ENCODE data around the gene SAMD4A.

Gene SAMD4A

DNA sequence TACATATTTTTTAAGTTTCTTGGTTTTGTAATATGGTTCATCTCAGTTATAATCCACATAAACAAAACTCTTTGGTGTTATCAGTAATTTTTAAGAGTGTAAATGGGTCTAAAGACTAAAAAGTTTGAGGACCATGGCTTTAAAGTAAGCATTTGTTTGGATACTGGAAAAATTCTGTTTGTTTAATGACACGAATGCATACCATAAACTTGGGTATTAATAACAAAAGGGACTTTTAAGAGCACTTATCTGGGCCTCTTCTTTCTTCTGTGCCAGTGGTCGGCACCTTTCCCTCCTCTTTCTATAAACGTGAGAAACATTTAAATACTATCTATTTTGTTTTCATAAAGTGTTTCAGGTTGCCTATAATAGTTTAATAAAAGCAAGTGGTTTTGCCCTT lies 47.4 kb downstream of the SAMD4A start:
- H3K79me2 ChIP-seq (ENCODE audit: insufficient read depth, low read length), result no peaks in the 10 kb centered on the region
- no peak overlapping the region for H2AFZ ChIP-seq (ENCODE audit: low read depth, low read length, severe bottlenecking)
- H3K9me3 ChIP-seq (ENCODE audit: insufficient read depth, low read length), result no peaks in the 10 kb centered on the region
- H3K27ac ChIP-seq (ENCODE audit: low read depth, low read length), result no peak overlapping the region
- no peaks in the 10 kb centered on the region for H3K9me2 ChIP-seq (replicated peaks; ENCODE audit: insufficient read depth, low read length)
- no peaks in the 10 kb centered on the region for H3K27me3 ChIP-seq (ENCODE audit: low read length)
- H4K20me1 ChIP-seq (ENCODE audit: low read depth, low read length), result no peaks in the 10 kb centered on the region
- no peak for TF ChIP-seq EZH2phosphoT487 (conservative IDR thresholded peaks at IDR 0.05; ENCODE audit: low read length)
- TF ChIP-seq, protein P1, sequence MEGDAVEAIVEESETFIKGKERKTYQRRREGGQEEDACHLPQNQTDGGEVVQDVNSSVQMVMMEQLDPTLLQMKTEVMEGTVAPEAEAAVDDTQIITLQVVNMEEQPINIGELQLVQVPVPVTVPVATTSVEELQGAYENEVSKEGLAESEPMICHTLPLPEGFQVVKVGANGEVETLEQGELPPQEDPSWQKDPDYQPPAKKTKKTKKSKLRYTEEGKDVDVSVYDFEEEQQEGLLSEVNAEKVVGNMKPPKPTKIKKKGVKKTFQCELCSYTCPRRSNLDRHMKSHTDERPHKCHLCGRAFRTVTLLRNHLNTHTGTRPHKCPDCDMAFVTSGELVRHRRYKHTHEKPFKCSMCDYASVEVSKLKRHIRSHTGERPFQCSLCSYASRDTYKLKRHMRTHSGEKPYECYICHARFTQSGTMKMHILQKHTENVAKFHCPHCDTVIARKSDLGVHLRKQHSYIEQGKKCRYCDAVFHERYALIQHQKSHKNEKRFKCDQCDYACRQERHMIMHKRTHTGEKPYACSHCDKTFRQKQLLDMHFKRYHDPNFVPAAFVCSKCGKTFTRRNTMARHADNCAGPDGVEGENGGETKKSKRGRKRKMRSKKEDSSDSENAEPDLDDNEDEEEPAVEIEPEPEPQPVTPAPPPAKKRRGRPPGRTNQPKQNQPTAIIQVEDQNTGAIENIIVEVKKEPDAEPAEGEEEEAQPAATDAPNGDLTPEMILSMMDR (IDR thresholded peaks at IDR 0.05; ENCODE audit: insufficient read depth, low read length, poor library complexity, severe bottlenecking), result no peak
- H3K9ac ChIP-seq (ENCODE audit: low read length), result no peak overlapping the region
- no peaks in the 10 kb centered on the region for H3F3A ChIP-seq (ENCODE audit: insufficient read depth)
- H3K4me3 ChIP-seq (ENCODE audit: insufficient read depth, low read length, poor library complexity, severe bottlenecking), result no peak overlapping the region
- no peak overlapping the region for H3K4me2 ChIP-seq (ENCODE audit: low read depth, low read length, poor library complexity, severe bottlenecking)
- H3K36me3 ChIP-seq (ENCODE audit: low read length), result no peaks in the 10 kb centered on the region

DNA sequence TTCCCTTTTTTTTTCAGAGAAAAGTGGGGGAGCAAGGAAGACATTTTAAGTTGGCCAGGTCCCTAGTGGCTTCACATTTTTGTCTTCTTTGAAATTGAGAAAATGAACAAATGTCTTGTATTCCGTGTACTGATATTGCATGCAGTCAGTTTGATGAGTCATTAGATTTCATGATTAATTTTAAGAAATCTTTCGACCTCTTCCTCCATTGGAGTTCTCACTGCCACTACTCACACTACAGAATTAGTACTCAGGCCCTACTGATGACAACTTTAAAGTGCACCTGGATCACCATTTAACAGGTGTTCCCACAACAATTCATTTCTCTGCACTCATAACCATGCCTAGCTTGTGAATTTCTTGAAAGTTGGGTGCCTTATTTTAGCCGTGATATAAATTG lies 50.5 kb downstream of the SAMD4A start:
- Histone ChIP-seq H3K9me3 (ENCODE audit: insufficient read depth, low read length) (no peaks in the 10 kb centered on the region), H3K4me2 (ENCODE audit: low read depth, low read length, poor library complexity, severe bottlenecking) (no peak overlapping the region), H2AFZ (ENCODE audit: low read depth, low read length, severe bottlenecking) (no peak overlapping the region), H3K27me3 (ENCODE audit: low read length) (no peaks in the 10 kb centered on the region), H3K79me2 (ENCODE audit: insufficient read depth, low read length) (no peaks in the 10 kb centered on the region), H4K20me1 (ENCODE audit: low read depth, low read length) (no peaks in the 10 kb centered on the region), H3K36me3 (ENCODE audit: low read length) (no peaks in the 10 kb centered on the region), H3K9me2 (replicated peaks; ENCODE audit: insufficient read depth, low read length) (no peaks in the 10 kb centered on the region), H3F3A (ENCODE audit: insufficient read depth) (no peaks in the 10 kb centered on the region), H3K27ac (ENCODE audit: low read depth, low read length) (no peak overlapping the region), H3K4me3 (ENCODE audit: insufficient read depth, low read length, poor library complexity, severe bottlenecking) (no peak overlapping the region), H3K9ac (ENCODE audit: low read length) (no peak overlapping the region)
- TF ChIP-seq, protein P1 (IDR thresholded peaks at IDR 0.05; ENCODE audit: insufficient read depth, low read length, poor library complexity, severe bottlenecking), result no peak
- no peak for TF ChIP-seq EZH2phosphoT487 (conservative IDR thresholded peaks at IDR 0.05; ENCODE audit: low read length)

DNA sequence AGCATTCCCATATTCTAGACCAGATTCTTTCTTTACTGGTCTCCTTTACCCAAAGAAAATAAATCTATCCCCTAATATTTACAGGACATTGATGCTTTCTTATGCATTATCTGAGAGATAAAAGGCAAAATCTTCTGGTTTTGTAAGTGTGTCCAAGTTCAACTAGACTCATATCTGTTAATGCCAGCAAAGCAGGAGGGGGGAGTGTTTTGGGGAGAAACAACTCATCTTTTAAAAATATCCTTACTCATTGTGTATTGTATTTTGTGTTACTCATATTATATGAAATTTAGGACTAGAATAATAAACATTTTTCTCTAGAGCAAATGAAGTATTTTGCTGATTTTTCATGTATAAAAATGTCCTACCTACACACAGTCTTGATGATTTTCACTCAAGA lies 54.8 kb downstream of the SAMD4A start:
- H3K79me2 ChIP-seq (ENCODE audit: insufficient read depth, low read length), result no peaks in the 10 kb centered on the region
- H3K4me3 ChIP-seq (ENCODE audit: insufficient read depth, low read length, poor library complexity, severe bottlenecking), result no peak overlapping the region
- no peaks in the 10 kb centered on the region for H3K36me3 ChIP-seq (ENCODE audit: low read length)
- H2AFZ ChIP-seq (ENCODE audit: low read depth, low read length, severe bottlenecking), result no peak overlapping the region
- no peak overlapping the region for H3K27ac ChIP-seq (ENCODE audit: low read depth, low read length)
- H3K9me2 ChIP-seq (replicated peaks; ENCODE audit: insufficient read depth, low read length), result no peaks in the 10 kb centered on the region
- no peaks in the 10 kb centered on the region for H4K20me1 ChIP-seq (ENCODE audit: low read depth, low read length)
- TF ChIP-seq, protein P1 (IDR thresholded peaks at IDR 0.05; ENCODE audit: insufficient read depth, low read length, poor library complexity, severe bottlenecking), result no peak
- H3K4me2 ChIP-seq (ENCODE audit: low read depth, low read length, poor library complexity, severe bottlenecking), result no peak overlapping the region
- H3K9me3 ChIP-seq (ENCODE audit: insufficient read depth, low read length), result no peaks in the 10 kb centered on the region
- no peaks in the 10 kb centered on the region for H3F3A ChIP-seq (ENCODE audit: insufficient read depth)
- H3K9ac ChIP-seq (ENCODE audit: low read length), result no peak overlapping the region
- no peaks in the 10 kb centered on the region for H3K27me3 ChIP-seq (ENCODE audit: low read length)

Data from SU-DHL-6 (cell line).